Fibroblast of skin of right biceps (primary cell): ENCODE measurements around the gene LBR.

Experiments used
- DNase-seq: peaks from one replicate; pipeline ENCODE4 v3.0.0-alpha.2; 2013

The LBR gene

GRCh38 chr1:225366018-225366417 lies 61.8 kb downstream of the LBR start:
- DNase-seq: no peak

GRCh38 chr1:225364439-225364838 lies 63.4 kb downstream of the LBR start:
- no peak for DNase-seq

- no peak for DNase-seq
These were observed 65.0 kb downstream of the LBR start for GRCh38 chr1:225362805-225363204.

- DNase-seq: no peak
These were observed 66.7 kb downstream of the LBR start for GRCh38 chr1:225361176-225361575.

- no peak for DNase-seq
These were observed 67.7 kb downstream of the LBR start for GRCh38 chr1:225360119-225360518.

DNA sequence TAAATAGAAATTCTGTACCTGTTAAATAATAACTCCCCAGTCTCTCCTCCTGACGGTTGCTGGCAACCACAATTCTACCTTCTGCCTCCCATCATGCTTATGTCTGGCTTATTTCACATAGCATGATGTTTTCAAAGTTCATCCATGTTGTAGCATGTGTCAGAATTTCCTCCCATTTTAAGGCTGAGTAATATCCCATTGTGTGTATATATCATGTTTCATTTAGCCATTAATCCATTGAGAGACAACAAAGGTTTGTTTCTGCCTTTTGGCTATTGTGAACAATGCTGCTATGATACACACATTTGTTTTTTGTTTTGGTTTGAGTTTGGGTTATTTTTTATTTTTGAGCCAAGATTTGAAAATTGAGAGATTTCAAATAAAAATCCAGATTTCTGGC lies 72.0 kb downstream of the LBR start:
- no peak for DNase-seq

DNA sequence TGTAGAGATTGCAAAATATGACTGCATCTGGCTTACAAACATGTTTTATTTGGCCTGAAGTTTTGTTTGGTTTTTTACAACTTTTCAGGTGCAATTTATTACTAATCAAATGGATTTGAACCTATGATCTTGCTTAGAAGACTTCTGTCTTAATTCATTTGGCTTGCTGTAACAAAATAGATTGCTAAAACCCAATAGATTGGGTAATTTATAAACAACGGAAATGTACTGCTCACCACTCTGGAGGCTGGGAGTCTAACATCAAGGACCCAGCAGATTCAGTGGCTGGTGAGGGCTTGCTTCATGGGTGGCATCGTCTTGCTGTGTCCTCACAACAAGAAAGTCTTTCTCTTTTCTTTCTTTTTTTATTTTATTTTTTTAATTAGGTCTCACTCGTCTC lies 72.9 kb downstream of the LBR start:
- no peak for DNase-seq
